ENCODE data around the gene MORN5.

Gene MORN5

DNA sequence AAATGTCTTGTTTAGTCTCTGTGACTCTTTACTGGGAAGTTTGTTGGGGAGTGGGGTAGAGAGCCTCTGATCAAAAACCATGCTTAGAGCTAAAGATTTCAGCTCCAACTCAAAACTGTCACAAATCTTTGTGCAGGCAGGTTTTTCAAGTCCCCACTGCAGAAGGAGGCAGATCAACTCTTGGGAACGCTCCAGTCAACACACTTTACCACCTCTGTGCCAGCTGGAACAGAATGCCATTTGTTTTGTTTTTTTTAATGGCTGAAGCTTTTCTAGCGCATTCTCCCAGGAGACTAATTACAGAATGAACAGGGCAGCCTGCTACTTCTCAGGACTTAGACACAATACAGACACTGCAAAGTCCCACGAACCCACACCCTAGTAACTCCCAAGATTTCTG, 87.0 kb downstream of the MORN5 start:
- TF ChIP-seq, protein P1, sequence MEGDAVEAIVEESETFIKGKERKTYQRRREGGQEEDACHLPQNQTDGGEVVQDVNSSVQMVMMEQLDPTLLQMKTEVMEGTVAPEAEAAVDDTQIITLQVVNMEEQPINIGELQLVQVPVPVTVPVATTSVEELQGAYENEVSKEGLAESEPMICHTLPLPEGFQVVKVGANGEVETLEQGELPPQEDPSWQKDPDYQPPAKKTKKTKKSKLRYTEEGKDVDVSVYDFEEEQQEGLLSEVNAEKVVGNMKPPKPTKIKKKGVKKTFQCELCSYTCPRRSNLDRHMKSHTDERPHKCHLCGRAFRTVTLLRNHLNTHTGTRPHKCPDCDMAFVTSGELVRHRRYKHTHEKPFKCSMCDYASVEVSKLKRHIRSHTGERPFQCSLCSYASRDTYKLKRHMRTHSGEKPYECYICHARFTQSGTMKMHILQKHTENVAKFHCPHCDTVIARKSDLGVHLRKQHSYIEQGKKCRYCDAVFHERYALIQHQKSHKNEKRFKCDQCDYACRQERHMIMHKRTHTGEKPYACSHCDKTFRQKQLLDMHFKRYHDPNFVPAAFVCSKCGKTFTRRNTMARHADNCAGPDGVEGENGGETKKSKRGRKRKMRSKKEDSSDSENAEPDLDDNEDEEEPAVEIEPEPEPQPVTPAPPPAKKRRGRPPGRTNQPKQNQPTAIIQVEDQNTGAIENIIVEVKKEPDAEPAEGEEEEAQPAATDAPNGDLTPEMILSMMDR (IDR thresholded peaks at IDR 0.05; ENCODE audit: low read depth, low read length), result no peak
- in situ Hi-C loops (cut with HindIII; ENCODE audit: low sequenced_read_pairs), result no loop called here
- H3K4me3 ChIP-seq (ENCODE audit: low read depth, low read length), result no peak overlapping the region
- no peak for DNase-seq (ENCODE audit: low read depth, low spot score)

GRCh38 chr9:122248448-122248865, 88.7 kb downstream of the MORN5 start:
- in situ Hi-C loops (cut with HindIII; ENCODE audit: low sequenced_read_pairs), result no loop called here
- TF ChIP-seq, protein P1 (IDR thresholded peaks at IDR 0.05; ENCODE audit: low read depth, low read length), result no peak
- H3K4me3 ChIP-seq (ENCODE audit: low read depth, low read length), result no peak overlapping the region
- no peak for DNase-seq (ENCODE audit: low read depth, low spot score)
